ENCODE data around the gene PAX2. TPM values are rescaled to one million over a fixed set of nuclear protein-coding genes. Genes with fewer than 3 reads are reported as not detected.
A peak's percentile ranks its signal among the peaks of the same experiment; 100 is the strongest.

The PAX2 gene
- polyA plus RNA-seq, 5 donors: 0.15 to 0.64 TPM; not detected in 3

- no peak for DNase-seq
Observed at GRCh38 chr10:100738055-100738827, 7.1 kb upstream of the PAX2 start.

DNA sequence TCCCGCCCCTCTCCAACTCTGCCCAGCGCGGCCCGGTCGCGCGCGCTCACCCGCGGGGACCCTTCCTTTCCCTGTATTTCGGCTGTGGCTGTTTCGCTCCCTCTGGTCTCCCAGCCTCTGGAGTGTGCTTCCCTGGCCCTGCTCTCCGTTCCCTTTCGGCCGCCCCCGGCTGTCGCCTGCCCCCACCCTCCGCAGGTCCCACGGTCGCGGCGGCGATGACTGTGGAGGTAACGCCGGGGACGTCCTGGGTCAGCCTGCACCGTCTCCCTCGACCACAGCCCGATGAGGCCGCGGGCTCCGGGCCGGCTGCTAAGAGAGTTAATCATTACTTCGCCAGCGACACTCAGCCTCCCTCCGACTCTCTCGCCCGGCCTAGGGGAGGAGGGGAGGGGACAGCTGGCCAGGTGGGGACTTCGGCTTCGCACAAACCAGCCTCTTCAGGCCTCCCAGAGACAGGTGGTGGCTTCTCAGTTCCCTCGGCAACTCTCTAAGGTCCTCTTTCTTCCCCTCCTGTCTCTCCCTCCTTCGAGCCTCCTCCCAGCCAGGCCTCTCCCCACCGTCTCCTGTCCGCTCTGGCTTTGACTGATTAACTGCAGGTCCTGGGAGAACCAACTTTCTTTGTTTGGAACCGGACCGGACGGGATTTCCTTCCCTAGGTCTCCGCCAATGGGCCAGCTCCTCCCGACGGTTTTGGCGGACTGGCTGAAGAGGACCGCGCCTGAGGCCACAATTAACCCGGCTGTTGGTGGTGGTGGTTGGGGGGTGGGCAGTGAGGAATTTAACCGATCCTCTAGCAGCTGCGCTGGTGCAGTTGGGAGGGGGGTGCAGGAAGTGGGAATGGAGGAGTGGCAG lies 5.6 kb upstream of the PAX2 start:
- DNase-seq: no peak

DNA sequence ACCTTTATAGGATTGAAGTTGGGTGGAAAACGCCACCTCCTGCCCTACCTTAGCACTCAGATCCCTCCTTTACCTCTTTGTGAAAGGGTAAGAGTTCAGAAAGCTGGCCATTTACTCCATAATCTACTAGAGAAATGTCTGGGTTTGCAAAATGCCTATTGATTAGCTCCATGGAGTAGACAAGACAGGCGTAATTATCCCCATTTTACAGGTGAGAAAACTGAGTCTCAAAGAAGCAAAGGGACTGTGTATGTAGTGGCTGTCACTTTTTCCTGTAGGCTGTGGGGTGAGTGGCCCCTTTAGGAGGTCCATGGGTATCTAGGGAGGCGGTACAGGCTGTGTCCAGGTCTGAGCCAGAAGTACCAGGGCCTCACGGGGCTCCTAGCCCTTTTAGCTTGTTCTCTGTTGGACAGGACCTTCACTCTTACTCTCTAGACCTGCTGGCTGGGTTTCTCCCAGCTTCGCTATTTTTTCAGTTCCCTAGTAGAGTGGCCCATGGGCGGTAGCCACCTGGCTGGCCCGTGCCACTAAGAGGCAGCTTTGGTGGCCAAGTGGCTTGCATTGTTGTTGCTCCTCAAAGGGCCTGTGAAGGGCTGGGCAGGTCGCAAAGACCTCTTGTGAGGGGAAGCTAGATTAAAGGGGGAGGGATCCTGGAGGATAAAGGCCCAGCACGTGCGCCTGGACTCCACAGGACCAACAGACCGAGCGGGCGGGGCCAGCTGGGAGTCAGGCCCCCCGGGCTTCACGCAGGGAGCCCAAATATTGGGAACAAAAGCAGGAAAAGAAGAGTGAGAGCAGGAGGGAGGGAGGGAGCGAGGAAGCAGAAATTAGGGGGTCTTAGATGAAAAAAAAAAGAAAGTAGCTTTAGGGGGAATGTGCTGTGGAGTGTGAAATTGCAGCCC lies 4.7 kb upstream of the PAX2 start:
- no peak for DNase-seq

DNA sequence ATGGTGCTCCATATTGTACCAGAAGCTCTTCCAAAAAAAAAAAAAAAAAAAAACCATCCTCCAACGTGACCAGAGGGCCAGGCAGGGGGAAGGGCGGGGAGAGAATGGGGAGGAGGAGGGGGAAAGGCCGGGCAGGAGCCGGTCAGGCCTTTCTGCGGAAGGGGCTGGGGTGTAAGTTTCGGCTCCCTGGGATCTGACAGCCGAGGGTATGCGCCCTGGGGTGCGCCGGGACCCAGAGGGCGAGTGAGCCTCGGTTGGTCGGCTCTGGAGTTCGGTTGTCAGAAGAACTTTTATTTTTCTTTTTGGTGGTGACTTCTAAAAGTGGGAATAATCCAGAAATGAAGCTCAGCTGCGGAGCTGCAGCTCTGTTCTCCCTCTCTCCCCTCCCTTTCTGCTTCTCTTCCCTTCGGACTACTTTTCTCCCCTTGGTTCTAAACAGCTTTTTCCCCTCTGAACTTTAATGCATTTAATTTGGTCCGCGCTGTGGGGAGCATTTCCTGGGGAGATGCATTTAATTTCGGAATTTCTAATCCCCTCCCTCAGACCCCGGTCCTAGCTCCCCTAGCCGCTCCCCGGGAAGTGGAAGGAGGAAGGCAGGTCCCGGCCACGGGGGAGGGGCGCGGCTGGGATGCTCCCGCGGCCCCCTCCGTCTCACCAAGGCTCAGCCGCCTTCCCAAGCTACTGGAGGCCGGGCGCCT lies 3.9 kb upstream of the PAX2 start:
- DNase-seq: no peak

- DNase-seq: no peak
Observed at GRCh38 chr10:100742076-100742771, 3.2 kb upstream of the PAX2 start.

DNA sequence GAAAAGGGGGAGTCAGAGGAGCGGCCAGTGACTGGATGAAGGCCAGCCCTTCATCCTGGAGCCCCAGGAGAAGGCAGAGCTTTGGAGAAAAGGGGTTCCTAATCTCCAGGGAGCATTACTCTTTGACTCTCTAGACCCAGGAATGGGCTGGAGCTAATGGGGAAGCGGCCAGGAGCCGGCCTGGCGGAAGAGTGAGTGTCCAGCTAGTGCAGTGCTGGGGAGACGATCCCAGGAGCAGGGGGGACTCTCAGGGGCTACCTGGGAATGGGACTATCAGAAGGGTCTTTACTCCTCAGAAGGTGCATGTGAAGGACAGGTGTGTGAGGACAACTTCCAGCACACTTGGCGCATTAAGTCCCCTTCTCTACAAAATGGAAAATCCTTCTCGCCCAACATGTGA lies 2.4 kb upstream of the PAX2 start:
- no peak for DNase-seq

DNA sequence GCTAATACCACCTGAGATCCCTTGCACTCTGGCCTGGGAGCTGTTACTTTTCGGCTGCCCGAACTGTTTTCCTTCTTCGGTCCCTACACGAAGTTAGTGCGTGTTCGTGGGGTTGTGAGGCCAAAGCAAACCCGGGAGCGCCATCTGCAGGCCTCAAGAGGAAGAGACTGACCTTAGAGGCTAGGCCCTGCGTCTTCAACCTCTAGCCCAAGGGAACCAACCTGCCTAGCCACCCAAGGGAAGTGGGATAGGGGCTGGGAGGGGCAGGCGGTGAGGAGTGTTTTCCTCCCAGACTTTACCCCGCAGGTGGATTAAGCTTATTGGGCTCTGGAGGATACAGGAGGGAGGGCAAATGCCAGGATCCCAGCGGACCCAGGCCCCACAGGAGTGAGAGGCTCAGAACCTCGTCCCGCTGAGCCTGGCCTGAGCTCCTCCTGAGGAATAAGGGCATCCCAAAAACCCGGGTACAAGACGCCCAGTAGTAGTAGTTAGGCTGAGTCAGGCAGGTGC lies 1.7 kb upstream of the PAX2 start:
- peak in 1 of 2 donors; percentile 52 for DNase-seq

DNA sequence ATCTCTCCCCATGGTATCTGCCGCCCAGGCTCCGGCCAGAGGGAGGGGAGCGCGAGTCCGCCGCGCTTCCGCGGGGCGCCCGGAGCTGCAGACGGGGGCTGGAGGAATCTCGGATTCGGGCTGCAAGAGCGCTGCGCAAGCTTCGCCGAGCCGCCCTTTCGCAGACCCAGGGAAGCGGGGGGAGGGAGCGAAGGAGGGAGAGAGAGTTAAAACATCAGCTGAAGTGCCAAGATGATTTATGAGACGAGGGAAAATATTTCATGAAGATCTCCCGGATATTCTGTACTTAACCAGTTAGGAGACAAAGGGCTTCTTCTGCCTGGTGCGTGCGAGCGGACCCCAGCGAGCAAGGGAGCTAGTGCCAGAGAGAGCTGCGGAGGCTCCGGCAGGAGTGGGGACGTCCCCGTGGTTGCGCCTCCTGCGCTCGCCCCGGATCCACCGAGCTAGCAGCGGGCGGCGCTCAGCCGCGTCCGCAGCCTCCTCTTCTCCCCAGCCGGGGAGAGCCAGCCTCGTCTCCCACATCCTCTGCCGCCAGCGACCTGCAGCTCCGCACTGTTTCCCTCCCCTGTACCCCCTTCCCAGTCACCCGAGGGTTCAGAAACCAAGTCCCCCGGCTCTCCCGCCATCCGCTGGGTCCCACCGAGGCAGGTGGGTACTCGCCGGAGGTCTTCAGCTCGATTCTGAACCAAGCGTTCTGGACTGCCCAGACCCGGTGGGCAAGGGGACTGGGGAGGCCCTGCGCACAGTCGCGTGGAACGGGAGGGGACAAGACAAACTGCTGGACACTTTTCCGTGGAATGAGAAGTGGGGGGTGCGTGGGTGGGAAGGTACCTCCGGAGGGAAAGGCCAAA lies 1.0 kb upstream of the PAX2 start:
- DNase-seq: no peak

- no peak for DNase-seq
Observed at GRCh38 chr10:100745882-100746783, 751 bp downstream of the PAX2 start.

DNA sequence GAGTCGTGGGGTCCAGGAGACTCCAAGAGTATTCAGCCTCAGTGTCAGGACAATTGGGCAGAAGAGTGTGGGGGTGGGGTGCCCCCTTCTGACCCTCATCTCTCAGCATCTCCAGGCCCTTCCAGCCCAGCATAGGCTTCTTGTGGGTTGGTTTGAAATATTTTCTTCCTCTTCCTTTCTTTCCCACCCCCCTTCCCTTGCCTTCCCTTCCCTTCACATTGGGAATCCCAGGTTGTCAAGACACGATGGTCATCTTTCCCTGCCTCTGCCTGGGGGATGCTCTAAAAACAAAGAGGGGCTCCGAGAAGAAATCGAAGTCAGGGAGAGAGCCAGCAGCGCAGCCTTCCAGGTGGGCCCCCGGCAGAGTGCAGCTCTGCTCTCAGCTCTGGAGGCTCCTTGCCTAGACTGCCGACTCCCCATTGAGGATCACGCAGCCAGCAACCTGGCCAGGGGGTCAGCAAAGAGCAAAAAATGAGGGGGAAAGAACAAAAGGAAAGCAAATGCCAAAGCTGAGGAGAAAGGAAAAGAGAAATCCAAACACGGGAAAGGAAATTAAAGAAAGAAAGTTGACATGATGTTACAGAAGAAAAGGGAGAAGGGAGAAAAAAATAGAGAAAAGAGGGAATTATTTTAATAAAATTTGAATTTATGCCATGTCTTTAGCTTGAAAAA lies 1.5 kb downstream of the PAX2 start:
- DNase-seq: no peak

DNA sequence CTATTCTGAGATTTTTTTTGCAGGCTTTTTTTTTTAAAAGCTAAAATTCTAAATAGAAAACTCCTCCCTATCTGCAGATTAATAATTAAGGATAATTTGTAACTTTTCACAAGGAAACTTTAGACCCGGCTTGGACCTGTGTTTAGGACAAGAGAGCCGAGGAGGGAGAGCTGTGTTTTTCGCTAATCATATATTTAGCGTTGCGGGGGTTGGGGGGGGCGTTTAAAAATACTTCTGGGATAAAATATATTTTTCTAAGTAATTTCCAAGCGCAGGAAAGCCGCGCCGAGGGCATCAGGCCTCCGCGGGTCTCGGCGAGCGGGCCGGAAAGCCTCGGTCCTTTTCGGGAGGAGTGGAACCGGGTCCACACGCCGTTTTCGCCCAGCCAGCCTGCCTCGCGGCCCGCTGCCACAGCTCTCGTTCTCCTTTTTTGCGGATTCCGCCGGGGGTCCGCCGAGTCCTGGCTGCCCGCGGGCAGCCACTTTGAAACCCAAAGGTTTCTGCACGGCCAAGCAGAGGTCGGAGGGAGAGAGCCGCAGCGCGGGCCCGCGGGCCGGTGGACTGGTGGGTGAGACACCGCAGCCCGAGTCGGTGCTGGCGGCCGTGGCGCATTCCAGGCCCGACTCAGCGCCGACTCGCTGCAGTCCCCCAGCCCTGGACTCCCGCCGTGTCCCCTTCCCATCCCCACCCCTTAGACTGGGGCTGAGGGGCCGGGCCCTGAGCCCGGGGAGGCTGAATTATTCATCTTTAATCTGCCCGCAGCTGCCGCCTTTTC lies 2.3 kb downstream of the PAX2 start:
- DNase-seq: no peak

DNA sequence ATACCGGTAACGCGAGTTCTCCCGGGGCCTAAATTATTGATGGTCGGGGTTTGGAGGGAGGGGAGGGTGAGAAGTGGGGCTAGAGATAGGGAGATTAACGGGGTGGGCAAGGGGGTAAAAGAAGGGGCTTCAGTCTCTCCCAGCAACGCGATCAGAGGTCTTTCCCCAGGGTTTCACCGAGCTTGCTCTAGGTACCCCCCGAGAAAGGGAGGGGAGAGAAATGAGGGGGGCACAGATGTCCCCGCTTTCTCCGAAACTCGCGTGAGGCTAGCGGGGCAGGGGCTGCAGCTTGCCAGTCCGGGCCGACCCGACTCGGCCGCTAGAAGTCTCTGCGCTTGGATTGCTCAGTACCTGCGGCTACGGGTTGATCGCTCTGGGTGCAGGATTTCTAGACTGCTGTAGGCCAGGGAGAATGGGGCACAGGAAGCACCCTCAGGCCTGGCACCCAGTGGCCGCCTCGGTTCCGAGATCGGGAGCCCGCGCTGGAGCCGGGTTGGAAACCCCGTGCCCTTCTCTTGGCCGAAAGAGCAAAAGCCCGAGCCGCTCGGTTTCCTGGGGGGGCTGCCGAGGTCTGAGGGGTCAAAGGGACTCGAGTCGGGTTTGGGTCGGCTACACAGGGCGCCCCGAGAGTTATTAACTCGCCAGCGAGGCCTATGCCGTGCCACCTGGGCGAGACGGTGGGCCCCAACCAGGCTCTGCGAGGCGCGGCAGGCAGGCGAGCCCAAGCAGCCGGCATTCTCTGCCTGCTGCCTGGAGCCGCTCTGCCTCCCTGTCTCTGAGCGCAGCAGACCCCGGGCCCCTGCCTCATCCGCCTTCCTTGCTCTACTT lies 3.1 kb downstream of the PAX2 start:
- DNase-seq: no peak

- DNase-seq: no peak
Observed at GRCh38 chr10:100749059-100749308, 3.6 kb downstream of the PAX2 start.

DNA sequence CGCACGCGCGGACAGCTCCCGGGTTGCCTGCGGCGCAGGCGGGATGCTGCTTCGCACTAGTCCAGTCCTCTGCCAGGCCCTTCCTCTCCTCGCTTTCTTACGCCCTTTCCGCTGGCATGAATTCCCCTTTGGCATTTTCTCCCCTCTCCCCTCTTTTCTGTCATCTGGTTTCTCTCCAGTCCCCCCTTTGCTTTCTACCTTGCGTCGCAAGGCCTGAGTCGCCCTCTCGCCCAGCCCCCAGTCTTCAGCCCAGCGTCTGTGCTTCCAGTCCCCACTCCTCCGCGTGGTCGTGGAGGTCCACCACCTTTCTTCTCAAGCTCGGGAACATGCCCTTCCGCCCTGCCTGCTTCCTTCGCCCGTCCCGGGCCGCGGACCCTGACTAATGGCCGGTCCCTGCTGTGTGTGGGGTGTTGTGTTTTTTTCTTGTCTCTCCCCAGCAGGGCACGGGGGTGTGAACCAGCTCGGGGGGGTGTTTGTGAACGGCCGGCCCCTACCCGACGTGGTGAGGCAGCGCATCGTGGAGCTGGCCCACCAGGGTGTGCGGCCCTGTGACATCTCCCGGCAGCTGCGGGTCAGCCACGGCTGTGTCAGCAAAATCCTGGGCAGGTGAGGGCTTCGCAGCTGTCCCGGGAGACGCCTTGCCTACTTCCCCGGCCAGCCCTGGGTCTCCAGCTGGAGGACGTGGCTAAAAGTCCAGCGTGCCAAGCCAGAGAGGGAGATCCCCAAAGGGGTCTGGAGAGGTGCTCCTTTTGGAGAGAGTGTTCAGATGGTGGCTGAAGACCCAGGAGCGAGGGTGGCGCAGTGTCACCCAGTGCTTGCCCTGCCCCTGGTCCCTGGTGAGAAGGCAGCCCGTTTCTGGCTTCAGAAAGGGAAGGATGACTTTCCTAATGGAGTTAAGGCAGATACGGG lies 4.2 kb downstream of the PAX2 start:
- no peak for DNase-seq
